ENCODE data around the gene ATL2.
"Not testable (repeated sequence)": the region's sequence is repeated elsewhere in the genome, so short reads cannot be mapped to it uniquely, and the experiment has no call there.

Gene ATL2

GRCh38 chr2:38284971-38285370 lies 92.1 kb downstream of the ATL2 start:
- H3K9me3 ChIP-seq (ENCODE audit: low read length) = no peaks in the 10 kb centered on the region
- H3F3A ChIP-seq (ENCODE audit: insufficient read depth, low read length) = no peaks in the 10 kb centered on the region
- no peaks in the 10 kb centered on the region for H3K36me3 ChIP-seq (ENCODE audit: insufficient read depth, low read length)
- H3K4me2 ChIP-seq (ENCODE audit: low read length) = no peak overlapping the region
- H2AFZ ChIP-seq (ENCODE audit: low read length) = no peak overlapping the region
- no peaks in the 10 kb centered on the region for H3K27me3 ChIP-seq (ENCODE audit: insufficient read depth, low read length)
- no peaks in the 10 kb centered on the region for H3K4me1 ChIP-seq (ENCODE audit: insufficient read depth, low read length, severe bottlenecking)
- TF ChIP-seq EZH2 (IDR thresholded peaks at IDR 0.05; ENCODE audit: borderline replicate concordance, low read length) = no peak
- TF ChIP-seq, protein P1, sequence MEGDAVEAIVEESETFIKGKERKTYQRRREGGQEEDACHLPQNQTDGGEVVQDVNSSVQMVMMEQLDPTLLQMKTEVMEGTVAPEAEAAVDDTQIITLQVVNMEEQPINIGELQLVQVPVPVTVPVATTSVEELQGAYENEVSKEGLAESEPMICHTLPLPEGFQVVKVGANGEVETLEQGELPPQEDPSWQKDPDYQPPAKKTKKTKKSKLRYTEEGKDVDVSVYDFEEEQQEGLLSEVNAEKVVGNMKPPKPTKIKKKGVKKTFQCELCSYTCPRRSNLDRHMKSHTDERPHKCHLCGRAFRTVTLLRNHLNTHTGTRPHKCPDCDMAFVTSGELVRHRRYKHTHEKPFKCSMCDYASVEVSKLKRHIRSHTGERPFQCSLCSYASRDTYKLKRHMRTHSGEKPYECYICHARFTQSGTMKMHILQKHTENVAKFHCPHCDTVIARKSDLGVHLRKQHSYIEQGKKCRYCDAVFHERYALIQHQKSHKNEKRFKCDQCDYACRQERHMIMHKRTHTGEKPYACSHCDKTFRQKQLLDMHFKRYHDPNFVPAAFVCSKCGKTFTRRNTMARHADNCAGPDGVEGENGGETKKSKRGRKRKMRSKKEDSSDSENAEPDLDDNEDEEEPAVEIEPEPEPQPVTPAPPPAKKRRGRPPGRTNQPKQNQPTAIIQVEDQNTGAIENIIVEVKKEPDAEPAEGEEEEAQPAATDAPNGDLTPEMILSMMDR (IDR thresholded peaks at IDR 0.05; ENCODE audit: low read length) = no peak
- H3K9ac ChIP-seq (ENCODE audit: low read length) = no peak overlapping the region
- no peaks in the 10 kb centered on the region for H4K20me1 ChIP-seq (ENCODE audit: insufficient read depth, low read length)
- H3K4me3 ChIP-seq (ENCODE audit: low read depth, low read length, poor library complexity, severe bottlenecking) = no peak overlapping the region
- H3K27ac ChIP-seq (ENCODE audit: low read depth, low read length, poor library complexity, severe bottlenecking) = no peak overlapping the region
- no peaks in the 10 kb centered on the region for H3K79me2 ChIP-seq (ENCODE audit: insufficient read depth, low read length)
- no peaks in the 10 kb centered on the region for H3K9me2 ChIP-seq (ENCODE audit: low read depth, low read length)

- Histone ChIP-seq H2AFZ (ENCODE audit: low read length) (no peak overlapping the region), H4K20me1 (ENCODE audit: insufficient read depth, low read length) (no peaks in the 10 kb centered on the region), H3K4me2 (ENCODE audit: low read length) (no peak overlapping the region), H3K4me3 (ENCODE audit: low read depth, low read length, poor library complexity, severe bottlenecking) (no peak overlapping the region), H3K27me3 (ENCODE audit: insufficient read depth, low read length) (no peaks in the 10 kb centered on the region; the same call in 1 of the 2 replicates), H3K9me3 (ENCODE audit: low read length) (no peaks in the 10 kb centered on the region), H3F3A (ENCODE audit: insufficient read depth, low read length) (no peaks in the 10 kb centered on the region), H3K36me3 (ENCODE audit: insufficient read depth, low read length) (no peaks in the 10 kb centered on the region), H3K79me2 (ENCODE audit: insufficient read depth, low read length) (no peaks in the 10 kb centered on the region), H3K4me1 (ENCODE audit: insufficient read depth, low read length, severe bottlenecking) (no peaks in the 10 kb centered on the region), H3K9ac (ENCODE audit: low read length) (no peak overlapping the region), H3K9me2 (ENCODE audit: low read depth, low read length) (no peaks in the 10 kb centered on the region), H3K27ac (ENCODE audit: low read depth, low read length, poor library complexity, severe bottlenecking) (no peak overlapping the region)
- no peak for TF ChIP-seq EZH2 (IDR thresholded peaks at IDR 0.05; ENCODE audit: borderline replicate concordance, low read length)
- TF ChIP-seq, protein P1 (IDR thresholded peaks at IDR 0.05; ENCODE audit: low read length) = no peak
Measured at GRCh38 chr2:38281095-38281742, 95.9 kb downstream of the ATL2 start.

- Histone ChIP-seq H3F3A (ENCODE audit: insufficient read depth, low read length) (no peaks in the 10 kb centered on the region), H3K27ac (ENCODE audit: low read depth, low read length, poor library complexity, severe bottlenecking) (no peak overlapping the region)
Measured at GRCh38 chr2:38279201-38279600, 97.9 kb downstream of the ATL2 start.

DNA sequence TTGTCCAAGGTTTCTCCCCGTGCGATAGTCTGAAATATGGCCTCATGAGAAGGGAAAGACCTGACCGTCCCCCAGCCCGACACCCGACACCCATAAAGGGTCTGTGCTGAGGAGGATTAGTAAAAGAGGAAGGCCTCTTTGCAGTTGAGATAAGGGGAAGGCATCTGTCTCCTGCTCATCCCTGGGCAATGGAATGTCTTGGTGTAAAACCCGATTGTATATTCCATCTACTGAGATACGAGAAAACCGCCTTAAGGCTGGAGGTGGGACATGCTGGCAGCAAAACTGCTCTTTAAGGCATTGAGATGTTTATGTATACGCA lies 99.0 kb downstream of the ATL2 start:
- H3K9me3 ChIP-seq (ENCODE audit: low read length); H3K36me3 ChIP-seq (ENCODE audit: insufficient read depth, low read length); H3K9ac ChIP-seq (ENCODE audit: low read length); H4K20me1 ChIP-seq (ENCODE audit: insufficient read depth, low read length); H3K4me3 ChIP-seq (ENCODE audit: low read depth, low read length, poor library complexity, severe bottlenecking); H3K27ac ChIP-seq (ENCODE audit: low read depth, low read length, poor library complexity, severe bottlenecking); H2AFZ ChIP-seq (ENCODE audit: low read length); H3F3A ChIP-seq (ENCODE audit: insufficient read depth, low read length); H3K27me3 ChIP-seq (ENCODE audit: insufficient read depth, low read length); H3K4me1 ChIP-seq (ENCODE audit: insufficient read depth, low read length, severe bottlenecking); H3K79me2 ChIP-seq (ENCODE audit: insufficient read depth, low read length); H3K9me2 ChIP-seq (ENCODE audit: low read depth, low read length); H3K4me2 ChIP-seq (ENCODE audit: low read length): not testable (repeated sequence)

More at GRCh38 chr2:38279201-38279600, 97.9 kb downstream of the ATL2 start:
- no peak overlapping the region for H3K4me3 ChIP-seq (ENCODE audit: low read depth, low read length, poor library complexity, severe bottlenecking)
- TF ChIP-seq, protein P1 (IDR thresholded peaks at IDR 0.05; ENCODE audit: low read length) = no peak
- TF ChIP-seq EZH2 (IDR thresholded peaks at IDR 0.05; ENCODE audit: borderline replicate concordance, low read length) = no peak
- H4K20me1 ChIP-seq (ENCODE audit: insufficient read depth, low read length) = no peaks in the 10 kb centered on the region
- no peaks in the 10 kb centered on the region for H3K79me2 ChIP-seq (ENCODE audit: insufficient read depth, low read length)
- no peaks in the 10 kb centered on the region; the same call in 1 of the 2 replicates for H3K27me3 ChIP-seq (ENCODE audit: insufficient read depth, low read length)
- H3K9me2 ChIP-seq (ENCODE audit: low read depth, low read length) = no peaks in the 10 kb centered on the region
- no peaks in the 10 kb centered on the region for H3K9me3 ChIP-seq (ENCODE audit: low read length)
- no peak overlapping the region for H3K9ac ChIP-seq (ENCODE audit: low read length)
- H3K4me1 ChIP-seq (ENCODE audit: insufficient read depth, low read length, severe bottlenecking) = no peaks in the 10 kb centered on the region
- no peaks in the 10 kb centered on the region for H3K36me3 ChIP-seq (ENCODE audit: insufficient read depth, low read length)
- no peak overlapping the region for H3K4me2 ChIP-seq (ENCODE audit: low read length)
- no peak overlapping the region for H2AFZ ChIP-seq (ENCODE audit: low read length)
